ENCODE measurements around the gene ULBP1. TPM values are rescaled to one million over a fixed set of nuclear protein-coding genes. Genes with fewer than 3 reads are reported as not detected.

Gene ULBP1
- total RNA-seq, 2 donors from 2014 or later: 0.14 TPM; not detected in 1

- no peak for ATAC-seq (ENCODE audit: insufficient number of reproducible peaks, low FRiP score, low read depth)
- H3K27ac ChIP-seq: no peak overlapping the region
- H3K27me3 ChIP-seq (replicated peaks; ENCODE audit: insufficient read depth): no peaks in the 10 kb centered on the region
- no peak overlapping the region for H3K4me3 ChIP-seq
- H3K36me3 ChIP-seq: no peaks in the 10 kb centered on the region
- TF ChIP-seq CTCF (IDR thresholded peaks at IDR 0.05): no peak
- no peaks in the 10 kb centered on the region for H3K9me3 ChIP-seq
- no peak for DNase-seq (ENCODE audit: low spot score)
- no peaks in the 10 kb centered on the region for H3K4me1 ChIP-seq (ENCODE audit: control insufficient read depth in 1 of 2, low read depth in 2 of 2)
These were observed 11.1 kb downstream of the ULBP1 start for GRCh38 chr6:149974825-149975224.

GRCh38 chr6:149975400-149975799, 11.7 kb downstream of the ULBP1 start:
- no peaks in the 10 kb centered on the region for H3K4me1 ChIP-seq (ENCODE audit: control insufficient read depth in 1 of 2, low read depth in 2 of 2)
- no peak for ATAC-seq (ENCODE audit: insufficient number of reproducible peaks, low FRiP score, low read depth)
- H3K27ac ChIP-seq: no peak overlapping the region
- H3K9me3 ChIP-seq: no peaks in the 10 kb centered on the region
- H3K4me3 ChIP-seq: no peak overlapping the region
- no peaks in the 10 kb centered on the region for H3K36me3 ChIP-seq
- no peak for DNase-seq (ENCODE audit: low spot score)
- no peaks in the 10 kb centered on the region for H3K27me3 ChIP-seq (replicated peaks; ENCODE audit: insufficient read depth)
- no peak for TF ChIP-seq CTCF (IDR thresholded peaks at IDR 0.05)

GRCh38 chr6:149977221-149977620, 13.5 kb downstream of the ULBP1 start:
- ATAC-seq (ENCODE audit: insufficient number of reproducible peaks, low FRiP score, low read depth) (no peak), DNase-seq (ENCODE audit: low spot score) (no peak)
- H3K36me3 ChIP-seq: no peaks in the 10 kb centered on the region
- no peak for TF ChIP-seq CTCF (IDR thresholded peaks at IDR 0.05)
- H3K27ac ChIP-seq: no peak overlapping the region
- H3K4me3 ChIP-seq: no peak overlapping the region
- H3K27me3 ChIP-seq (replicated peaks; ENCODE audit: insufficient read depth): peaks cover 5% of the 10 kb centered on the region
- no peaks in the 10 kb centered on the region for H3K9me3 ChIP-seq
- H3K4me1 ChIP-seq (ENCODE audit: control insufficient read depth in 1 of 2, low read depth in 2 of 2): no peaks in the 10 kb centered on the region

GRCh38 chr6:149978610-149979009, 14.9 kb downstream of the ULBP1 start:
- no peak for TF ChIP-seq CTCF (IDR thresholded peaks at IDR 0.05)
- DNase-seq (ENCODE audit: low spot score): no peak
- peaks cover 5% of the 10 kb centered on the region for H3K27me3 ChIP-seq (replicated peaks; ENCODE audit: insufficient read depth)
- ATAC-seq (ENCODE audit: insufficient number of reproducible peaks, low FRiP score, low read depth): no peak
- H3K27ac ChIP-seq: no peak overlapping the region
- no peaks in the 10 kb centered on the region for H3K4me1 ChIP-seq (ENCODE audit: control insufficient read depth in 1 of 2, low read depth in 2 of 2)
- H3K36me3 ChIP-seq: no peaks in the 10 kb centered on the region
- H3K9me3 ChIP-seq: no peaks in the 10 kb centered on the region
- no peak overlapping the region for H3K4me3 ChIP-seq

GRCh38 chr6:149979293-149979692, 15.6 kb downstream of the ULBP1 start:
- H3K4me3 ChIP-seq: no peak overlapping the region
- no peak for TF ChIP-seq CTCF (IDR thresholded peaks at IDR 0.05)
- no peaks in the 10 kb centered on the region for H3K9me3 ChIP-seq
- DNase-seq (ENCODE audit: low spot score): no peak
- H3K27me3 ChIP-seq (replicated peaks; ENCODE audit: insufficient read depth): peaks cover 5% of the 10 kb centered on the region
- H3K27ac ChIP-seq: no peak overlapping the region
- no peak for ATAC-seq (ENCODE audit: insufficient number of reproducible peaks, low FRiP score, low read depth)
- H3K36me3 ChIP-seq: no peaks in the 10 kb centered on the region
- no peaks in the 10 kb centered on the region for H3K4me1 ChIP-seq (ENCODE audit: control insufficient read depth in 1 of 2, low read depth in 2 of 2)

Data from thoracic aorta (tissue), 2 donors.